HG02763 (cell line): Measurements from ENCODE around the gene DOK5.

Experiments
- ATAC-seq: cut with Tn5 transposase; IDR thresholded peaks from one replicate; pipeline ENCODE4 v1.9.1; 2021; ENCODE audit warnings: mild to moderate bottlenecking, moderate library complexity; ENCODE audit not compliant: unreplicated experiment

Gene DOK5

DNA sequence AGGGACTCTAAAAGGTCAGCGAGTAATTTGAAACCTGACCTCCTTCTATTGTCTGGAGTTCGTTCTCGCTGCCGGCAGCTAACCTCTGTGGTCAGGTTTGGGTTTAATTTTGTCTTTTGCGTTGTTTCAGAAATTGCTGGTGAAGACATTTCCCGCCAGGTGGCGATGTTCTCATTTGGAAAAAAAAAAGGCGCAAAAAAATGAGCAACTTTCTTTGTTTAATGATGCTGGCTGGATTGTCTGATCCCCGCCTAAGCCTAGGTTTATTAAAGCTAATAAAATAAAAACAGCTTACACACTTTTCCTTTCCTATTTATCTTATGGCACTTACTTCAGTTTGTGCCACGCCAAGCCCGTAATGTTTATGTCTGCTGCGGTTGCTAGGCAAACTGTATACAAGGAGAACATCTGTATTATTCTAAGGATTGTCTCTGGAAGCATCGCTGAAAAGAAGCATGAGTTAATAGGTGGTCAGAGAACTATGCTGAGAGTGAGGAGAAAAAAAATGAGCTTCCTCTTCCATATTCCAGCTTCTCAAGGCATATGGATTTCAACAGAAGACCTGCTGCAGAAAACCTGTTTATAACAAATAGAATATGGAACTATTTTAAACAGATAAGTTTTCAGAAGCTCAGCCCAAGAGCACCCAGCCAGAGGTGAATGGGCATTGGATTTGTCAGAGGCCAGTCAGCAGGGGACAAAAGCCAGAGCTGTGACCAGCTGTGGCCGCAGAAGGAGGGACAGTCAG lies 205.7 kb downstream of the DOK5 start:
- no peak for ATAC-seq

DNA sequence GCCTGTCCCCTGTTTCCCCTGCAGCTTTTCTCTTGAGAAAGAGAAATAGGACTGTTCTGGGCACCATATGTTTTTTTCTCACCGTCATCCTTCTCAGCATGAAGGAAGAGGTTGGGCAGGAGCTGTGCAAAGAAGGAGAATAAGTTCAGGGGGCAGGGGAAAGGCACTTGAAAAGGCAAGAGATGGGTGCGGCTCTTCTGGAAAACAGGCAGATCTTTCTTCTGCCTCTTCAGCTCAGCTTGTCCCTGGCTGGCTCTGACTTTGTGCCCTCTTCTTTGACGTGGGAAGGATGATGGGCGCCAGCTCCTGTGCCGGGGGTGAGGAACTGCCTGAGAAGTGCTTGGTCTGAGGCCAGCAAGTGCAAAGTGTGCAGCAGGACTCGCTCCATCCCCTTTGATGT lies 206.5 kb downstream of the DOK5 start:
- no peak for ATAC-seq

DNA sequence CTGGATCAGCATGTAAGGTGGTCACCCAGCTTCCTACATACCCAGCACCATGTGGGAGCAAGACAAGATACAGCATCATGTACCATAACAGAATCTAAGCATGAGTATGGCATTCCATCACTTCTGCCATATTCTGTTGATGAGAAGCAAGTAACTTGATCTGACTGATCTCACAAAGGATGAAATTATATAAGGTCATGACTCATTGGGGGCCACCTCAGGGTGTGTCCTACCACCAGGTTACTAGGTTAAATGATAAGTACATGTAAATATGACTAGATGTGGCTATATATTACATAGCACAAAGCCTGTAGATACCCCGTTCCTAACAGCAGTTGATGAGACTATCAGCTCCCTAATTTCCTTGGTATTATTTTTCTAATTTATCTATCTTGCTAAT lies 213.1 kb downstream of the DOK5 start:
- no peak for ATAC-seq

DNA sequence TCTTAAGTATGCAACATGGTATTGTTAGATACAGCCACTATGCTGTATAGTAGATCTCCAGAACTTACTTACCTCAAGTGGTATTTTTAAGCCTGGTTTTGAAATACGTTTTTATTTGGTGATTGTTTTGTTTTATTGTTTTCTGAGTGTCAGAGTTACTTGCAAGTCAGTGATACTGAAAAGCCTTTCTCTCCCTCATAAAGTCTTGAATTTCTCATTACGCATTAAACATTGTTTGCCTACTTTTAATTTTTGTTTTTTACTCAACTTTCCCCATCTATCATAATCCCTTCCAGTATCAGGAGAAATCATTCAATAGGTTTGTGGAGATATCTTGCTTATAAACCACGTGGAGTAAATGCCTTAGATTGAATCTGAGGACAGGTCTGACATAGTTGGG lies 214.9 kb downstream of the DOK5 start:
- no peak for ATAC-seq

DNA sequence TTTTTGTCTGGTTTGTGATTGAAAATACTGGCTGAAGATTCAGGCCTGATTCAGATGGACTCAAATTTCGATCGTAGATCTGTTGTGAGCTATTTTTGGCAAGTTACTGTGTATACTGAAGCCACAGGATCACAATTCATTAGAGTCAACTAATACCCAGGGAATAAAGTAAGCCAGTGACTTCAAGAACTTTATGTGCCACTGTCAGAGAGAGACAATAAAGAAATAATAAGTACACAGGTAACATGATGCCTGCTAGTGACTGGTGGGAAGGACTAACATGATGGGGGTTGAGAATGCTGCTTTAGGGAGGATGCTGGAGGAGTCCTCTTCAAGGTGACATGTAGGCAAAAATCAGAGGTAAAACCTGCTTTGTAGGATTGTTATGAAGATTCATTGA lies 215.9 kb downstream of the DOK5 start:
- ATAC-seq = no peak

DNA sequence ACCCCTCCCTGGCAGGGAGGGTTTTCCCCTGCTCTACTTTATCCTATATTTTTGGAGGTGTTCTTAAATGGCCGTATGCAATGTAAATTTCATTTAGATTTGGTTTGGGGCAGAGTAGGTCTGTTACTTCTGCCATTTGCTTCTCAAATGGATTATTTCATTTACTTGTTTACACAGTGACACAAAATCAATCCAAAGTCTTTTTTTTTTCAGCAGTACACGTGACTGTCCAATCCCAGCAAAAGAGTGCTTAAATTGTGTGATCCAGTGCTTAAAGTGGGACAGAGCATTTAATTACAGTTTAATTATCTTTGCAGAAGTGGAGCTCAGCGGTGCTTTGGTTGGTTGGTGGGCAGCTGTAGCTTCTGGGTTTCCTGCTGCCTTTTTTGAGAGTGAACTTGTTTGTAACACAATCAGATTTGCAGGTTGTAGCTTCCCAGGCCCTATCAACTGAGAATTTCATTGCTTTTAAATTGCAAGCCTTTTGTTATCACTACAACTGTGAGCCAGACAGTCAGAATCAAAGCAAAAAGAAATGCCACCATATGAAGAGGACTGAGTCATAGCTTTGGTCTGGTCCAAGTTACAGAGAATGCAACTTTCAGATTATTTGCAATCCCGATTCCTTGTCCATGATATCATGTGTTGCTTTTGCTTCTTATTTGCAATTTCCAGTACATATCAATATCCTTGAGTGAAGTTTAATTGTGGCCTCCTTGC lies 216.9 kb downstream of the DOK5 start:
- no peak for ATAC-seq

DNA sequence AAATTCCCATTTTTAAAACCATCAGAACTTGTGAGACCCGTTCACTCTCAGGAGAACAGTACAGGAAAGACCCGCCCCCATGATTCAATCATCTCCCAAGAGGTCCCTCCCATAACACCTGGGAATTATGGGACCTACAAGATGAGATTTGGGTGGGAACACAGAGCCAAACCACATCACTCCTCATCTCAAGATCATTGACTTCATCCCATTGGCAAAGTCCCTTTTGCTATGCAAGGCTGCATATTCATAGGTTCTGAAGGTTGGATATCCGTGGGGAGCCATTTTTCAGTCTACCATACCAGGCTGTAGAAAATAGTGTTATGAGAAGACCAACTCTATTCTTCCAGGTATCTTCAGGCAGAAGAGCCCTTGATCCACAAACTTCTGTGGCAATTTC lies 219.1 kb downstream of the DOK5 start:
- ATAC-seq = no peak

DNA sequence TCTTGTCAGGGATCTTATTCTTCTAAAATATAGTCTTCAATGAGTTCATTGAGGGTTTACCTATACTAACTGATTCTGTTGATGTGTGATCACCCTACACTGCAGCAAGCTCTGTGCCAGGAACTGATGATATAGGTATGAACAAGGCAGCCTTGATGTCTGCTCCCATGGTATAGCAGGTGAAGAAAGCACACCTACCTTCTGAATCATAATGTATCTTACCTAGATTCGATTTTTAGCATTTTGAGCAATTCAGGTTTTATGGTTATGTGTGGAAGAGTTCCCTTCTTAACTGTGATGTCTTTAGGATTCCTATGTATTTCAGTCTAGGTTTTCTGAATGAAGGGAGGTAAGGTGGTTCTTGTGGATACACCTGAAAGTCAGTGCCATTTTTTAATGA lies 223.0 kb downstream of the DOK5 start:
- no peak for ATAC-seq
